ENCODE data around the gene POLR3B. TPM values are rescaled to one million over a fixed set of nuclear protein-coding genes. Genes with fewer than 3 reads are reported as not detected.

Gene POLR3B
- total RNA-seq, 2 donors from 2014 or later: 9.0 to 12.4 TPM

- Histone ChIP-seq H3K9ac (ENCODE audit: extremely low read depth, low read length, poor library complexity, severe bottlenecking) (no peak overlapping the region), H3K27ac (ENCODE audit: low read depth, low read length) (no peak overlapping the region)
Observed at GRCh38 chr12:106315523-106315922, 42.0 kb upstream of the POLR3B start.

GRCh38 chr12:106317406-106318082 is 40.0 kb upstream of the POLR3B start:
- H3K27me3 ChIP-seq (ENCODE audit: control insufficient read depth, insufficient read depth, low read length, poor library complexity, severe bottlenecking): no peaks in the 10 kb centered on the region
- H3K27ac Mint-ChIP-seq: no peak overlapping the region
- H3K9me3 Mint-ChIP-seq: no peaks in the 10 kb centered on the region
- no peak overlapping the region for H3K27ac ChIP-seq (ENCODE audit: low read depth, low read length)
- H3K4me1 Mint-ChIP-seq: no peaks in the 10 kb centered on the region
- no peaks in the 10 kb centered on the region for H3K4me1 ChIP-seq (ENCODE audit: control insufficient read depth, insufficient read depth, low read length)
- WGBS, 2 experiments (ENCODE audit: insufficient coverage in 1 of 2, insufficient read length in 1 of 2): 94 to 96% methylated on average over 3 to 6 of the region's 6 CpGs
- H3K9me3 ChIP-seq (ENCODE audit: control insufficient read depth, low read length): no peaks in the 10 kb centered on the region
- no peaks in the 10 kb centered on the region for H3K27me3 Mint-ChIP-seq (ENCODE audit: insufficient read depth)
- no peak overlapping the region for H3K9ac ChIP-seq (ENCODE audit: extremely low read depth, low read length, poor library complexity, severe bottlenecking)
- no peak overlapping the region for H3K4me3 ChIP-seq (ENCODE audit: low read length)
- no peaks in the 10 kb centered on the region for H3K36me3 ChIP-seq (ENCODE audit: control insufficient read depth, insufficient read depth, low read length)
- TF ChIP-seq CTCF (conservative IDR thresholded peaks at IDR 0.05): no peak
- DNase-seq: no peak
- no peak overlapping the region for H3K4me3 Mint-ChIP-seq
- peaks cover 19% of the 10 kb centered on the region for H3K36me3 Mint-ChIP-seq (ENCODE audit: low read depth)

More at GRCh38 chr12:106315523-106315922, 42.0 kb upstream of the POLR3B start:
- Histone ChIP-seq H3K9me3 (ENCODE audit: control insufficient read depth, low read length) (no peaks in the 10 kb centered on the region), H3K4me3 (ENCODE audit: low read length) (no peak overlapping the region), H3K36me3 (ENCODE audit: control insufficient read depth, insufficient read depth, low read length) (no peaks in the 10 kb centered on the region), H3K4me1 (ENCODE audit: control insufficient read depth, insufficient read depth, low read length) (no peaks in the 10 kb centered on the region), H3K27me3 (ENCODE audit: control insufficient read depth, insufficient read depth, low read length, poor library complexity, severe bottlenecking) (no peaks in the 10 kb centered on the region)
- Mint-ChIP-seq H3K27me3 (ENCODE audit: insufficient read depth) (no peaks in the 10 kb centered on the region), H3K4me1 (peaks cover under 1% of the 10 kb centered on the region), H3K36me3 (ENCODE audit: low read depth) (peaks cover 17% of the 10 kb centered on the region), H3K27ac (no peak overlapping the region), H3K4me3 (no peak overlapping the region), H3K9me3 (no peaks in the 10 kb centered on the region)
- TF ChIP-seq CTCF (conservative IDR thresholded peaks at IDR 0.05): no peak
- DNase-seq: no peak
- WGBS, 2 experiments (ENCODE audit: insufficient coverage in 1 of 2, insufficient read length in 1 of 2): 97 to 100% methylated on average over 4 of the region's 4 CpGs

DNA sequence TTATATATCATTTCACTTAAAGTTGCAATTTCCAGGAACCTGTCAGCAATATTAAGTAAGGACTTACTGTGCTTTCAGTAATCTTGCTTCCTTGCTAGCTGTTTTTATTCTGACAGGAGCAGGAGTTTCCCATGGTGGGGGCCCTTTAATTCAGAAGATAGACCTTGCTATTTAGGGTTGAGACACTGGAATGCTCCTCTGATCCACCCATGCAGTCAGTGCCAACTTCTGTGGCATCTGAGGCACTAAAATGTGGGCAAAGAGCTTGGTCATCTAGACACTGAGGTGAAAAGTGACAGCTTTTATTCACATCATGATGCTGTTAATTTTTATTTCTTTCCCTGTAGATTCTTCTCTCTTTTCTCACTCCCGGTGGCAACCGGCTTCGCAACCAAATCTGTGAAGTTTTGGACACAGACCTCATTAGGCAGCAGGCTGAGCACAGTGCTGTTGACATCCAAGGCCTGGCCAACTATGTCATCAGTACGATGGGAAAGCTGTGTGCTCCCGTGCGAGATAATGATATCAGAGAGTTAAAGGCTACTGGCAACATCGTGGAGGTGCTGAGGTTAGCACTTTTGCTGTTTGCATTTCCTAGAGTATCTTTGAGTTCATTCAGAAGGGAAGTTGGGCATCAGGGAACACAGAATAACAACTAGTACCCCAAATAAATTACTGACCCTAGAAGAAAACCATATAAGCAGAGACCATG is 36.3 kb upstream of the POLR3B start:
- H3K36me3 Mint-ChIP-seq (ENCODE audit: low read depth): peaks cover 20% of the 10 kb centered on the region
- no peak overlapping the region for H3K27ac Mint-ChIP-seq
- Histone ChIP-seq H3K36me3 (ENCODE audit: control insufficient read depth, insufficient read depth, low read length) (no peaks in the 10 kb centered on the region), H3K9me3 (ENCODE audit: control insufficient read depth, low read length) (no peaks in the 10 kb centered on the region), H3K9ac (ENCODE audit: extremely low read depth, low read length, poor library complexity, severe bottlenecking) (no peak overlapping the region), H3K4me3 (ENCODE audit: low read length) (no peak overlapping the region), H3K27ac (ENCODE audit: low read depth, low read length) (no peak overlapping the region), H3K27me3 (ENCODE audit: control insufficient read depth, insufficient read depth, low read length, poor library complexity, severe bottlenecking) (no peaks in the 10 kb centered on the region), H3K4me1 (ENCODE audit: control insufficient read depth, insufficient read depth, low read length) (no peaks in the 10 kb centered on the region)
- H3K9me3 Mint-ChIP-seq: no peaks in the 10 kb centered on the region
- no peak for DNase-seq
- H3K27me3 Mint-ChIP-seq (ENCODE audit: insufficient read depth): no peaks in the 10 kb centered on the region
- no peaks in the 10 kb centered on the region for H3K4me1 Mint-ChIP-seq
- no peak overlapping the region for H3K4me3 Mint-ChIP-seq
- TF ChIP-seq CTCF (conservative IDR thresholded peaks at IDR 0.05): no peak
- 91 to 94% methylated on average over 7 of the region's 7 CpGs for WGBS, 2 experiments (ENCODE audit: insufficient coverage in 1 of 2, insufficient read length in 1 of 2)
